GM12878 (cell line): ENCODE measurements around the gene ZNF668.

Source experiments
- CTCF ChIP-seq, 3 experiments: IDR thresholded peaks in 2 of 3; conservative IDR thresholded peaks in 1 of 3; 2 replicates each; pipeline ENCODE4 v1.5.1; 2011; ENCODE audit warnings: low read depth in 3 of 3, low read length in 3 of 3, mild to moderate bottlenecking in 3 of 3, control low read depth in 2 of 3, moderate library complexity in 2 of 3, inconsistent platforms in 1 of 3, mixed read lengths in 1 of 3; ENCODE audit not compliant: control insufficient read depth in 2 of 3, insufficient read depth in 1 of 3; ENCODE audit errors: extremely low read depth in 1 of 3
- CUX1 ChIP-seq: IDR thresholded peaks from 2 replicates; pipeline ENCODE4 v1.6.1; 2012; ENCODE audit warnings: improper control_type of control experiment, low read depth, low read length; ENCODE audit not compliant: insufficient replicate concordance
- EP300 ChIP-seq, 2 experiments: fragments of 150-350 bp in 1 of 2; IDR thresholded peaks; 2 replicates each; pipeline ENCODE4 v1.6.1; 2011 to 2012; ENCODE audit warnings: low read depth in 2 of 2, low read length in 2 of 2, borderline replicate concordance in 1 of 2, improper control_type of control experiment in 1 of 2, inconsistent platforms in 1 of 2; ENCODE audit not compliant: control insufficient read depth in 1 of 2
- EZH2 ChIP-seq: IDR thresholded peaks from 2 replicates; pipeline ENCODE4 v1.6.1; 2012; ENCODE audit warnings: low read depth, mild to moderate bottlenecking, control low read depth, inconsistent platforms, low read length, borderline replicate concordance; ENCODE audit not compliant: control insufficient read depth
- HDAC2 ChIP-seq: fragments of 200-600 bp; sonication (generic); IDR thresholded peaks from 2 replicates; pipeline ENCODE4 v1.6.1; 2017
- RAD21 ChIP-seq: IDR thresholded peaks from 2 replicates; pipeline ENCODE4 v1.6.1; 2011; ENCODE audit warnings: mild to moderate bottlenecking, low read depth, low read length, moderate library complexity; ENCODE audit not compliant: insufficient read depth
- RFX5 ChIP-seq: IDR thresholded peaks from 2 replicates; pipeline ENCODE4 v1.6.1; 2011; ENCODE audit warnings: low read depth, low read length, improper control_type of control experiment
- SP1 ChIP-seq: IDR thresholded peaks from one replicate; pipeline ENCODE4 v1.6.1; 2011; ENCODE audit warnings: low read depth, low read length
- SUZ12 ChIP-seq: fragments of 200-600 bp; sonication (generic); IDR thresholded peaks from one replicate; pipeline ENCODE4 v1.6.1; 2018; ENCODE audit warnings: antibody characterized with exemption, mild to moderate bottlenecking; ENCODE audit not compliant: unreplicated experiment
- USF1 ChIP-seq: IDR thresholded peaks from 2 replicates; pipeline ENCODE4 v1.6.1; 2011; ENCODE audit warnings: borderline replicate concordance, low read depth, mild to moderate bottlenecking, moderate library complexity, mixed read lengths, low read length; ENCODE audit not compliant: insufficient read depth; ENCODE audit errors: extremely low read length
- YY1 ChIP-seq: IDR thresholded peaks from 2 replicates; pipeline ENCODE4 v1.6.1; 2011; ENCODE audit warnings: low read depth, mild to moderate bottlenecking, low read length

- no peak for TF ChIP-seq USF1
- no peak for TF ChIP-seq RFX5
- no peak for TF ChIP-seq EP300 (IDR thresholded peaks at IDR 0.05; ENCODE audit: borderline replicate concordance in 1 of 2, control insufficient read depth in 1 of 2, low read depth in 2 of 2, low read length in 2 of 2)
- no peak for TF ChIP-seq CTCF (IDR thresholded peaks at IDR 0.05 in 2 of 3, conservative IDR thresholded peaks at IDR 0.05 in 1 of 3; ENCODE audit: control insufficient read depth in 2 of 3, extremely low read depth in 1 of 3, insufficient read depth in 1 of 3, low read depth in 3 of 3, low read length in 3 of 3)
- TF ChIP-seq CUX1 = no peak
- TF ChIP-seq HDAC2 = no peak
- TF ChIP-seq RAD21 = no peak
- no peak for TF ChIP-seq YY1
- no peak for TF ChIP-seq SP1
- TF ChIP-seq EZH2 = no peak
- TF ChIP-seq SUZ12 = no peak
Measured at GRCh38 chr16:31031276-31031675, 42.8 kb downstream of the ZNF668 start.
